HUES64 (cell line): ENCODE measurements around the gene COL6A3.

Source experiments
- H3K27ac ChIP-seq: 2 replicates; pipeline ENCODE4 v1.7.0; 2013; ENCODE audit warnings: low read depth, low read length, inconsistent platforms
- H3K27me3 ChIP-seq: 2 replicates; pipeline ENCODE4 v1.6.1; 2013; ENCODE audit warnings: mild to moderate bottlenecking, low read length; ENCODE audit not compliant: insufficient read depth
- H3K36me3 ChIP-seq: 2 replicates; pipeline ENCODE4 v1.6.1; 2013; ENCODE audit warnings: mild to moderate bottlenecking, low read length; ENCODE audit not compliant: insufficient read depth
- H3K4me1 ChIP-seq: 2 replicates; pipeline ENCODE4 v1.6.1; 2013; ENCODE audit warnings: mild to moderate bottlenecking, low read length, moderate library complexity; ENCODE audit not compliant: insufficient read depth
- H3K4me3 ChIP-seq: 2 replicates; pipeline ENCODE4 v1.5.1; 2013; ENCODE audit warnings: mild to moderate bottlenecking, low read length, moderate library complexity
- H3K9ac ChIP-seq: 2 replicates; pipeline ENCODE4 v1.6.1; 2013; ENCODE audit warnings: mild to moderate bottlenecking, low read depth, low read length
- H3K9me3 ChIP-seq: 2 replicates; pipeline ENCODE4 v1.6.1; 2013; ENCODE audit warnings: low read depth, low read length; ENCODE audit not compliant: insufficient read depth
- WGBS: fragments of 150-250, 120-280 bp; methylation state at CpG from one replicate; pipeline ENCODE4 v1.1.7; 2013; ENCODE audit warnings: missing lambda C conversion rate; 5-methylcytosine and 5-hydroxymethylcytosine counted together

The COL6A3 gene

GRCh38 chr2:237451643-237452469, 37.9 kb upstream of the COL6A3 start:
- H3K27ac ChIP-seq: no peak overlapping the region
- no peaks in the 10 kb centered on the region for H3K4me1 ChIP-seq
- H3K27me3 ChIP-seq: no peaks in the 10 kb centered on the region
- no peak overlapping the region for H3K9ac ChIP-seq
- no peaks in the 10 kb centered on the region for H3K36me3 ChIP-seq
- H3K9me3 ChIP-seq: no peaks in the 10 kb centered on the region
- no peak overlapping the region for H3K4me3 ChIP-seq
- 53% methylated on average over 19 of the region's 20 CpGs for WGBS

GRCh38 chr2:237450583-237450982, 36.6 kb upstream of the COL6A3 start:
- Histone ChIP-seq H3K4me3 (no peak overlapping the region), H3K4me1 (no peaks in the 10 kb centered on the region), H3K36me3 (no peaks in the 10 kb centered on the region), H3K9ac (no peak overlapping the region), H3K27ac (no peak overlapping the region), H3K27me3 (no peaks in the 10 kb centered on the region), H3K9me3 (no peaks in the 10 kb centered on the region)
- 97% methylated on average over 13 of the region's 13 CpGs for WGBS

GRCh38 chr2:237450108-237450507, 36.1 kb upstream of the COL6A3 start:
- 92% methylated on average over 6 of the region's 6 CpGs for WGBS
- Histone ChIP-seq H3K27me3 (no peaks in the 10 kb centered on the region), H3K4me1 (no peaks in the 10 kb centered on the region), H3K9ac (no peak overlapping the region), H3K36me3 (no peaks in the 10 kb centered on the region), H3K27ac (no peak overlapping the region), H3K9me3 (no peaks in the 10 kb centered on the region), H3K4me3 (no peak overlapping the region)

- Histone ChIP-seq H3K4me1 (no peaks in the 10 kb centered on the region), H3K27ac (no peak overlapping the region), H3K4me3 (no peak overlapping the region), H3K9ac (no peak overlapping the region), H3K9me3 (no peaks in the 10 kb centered on the region), H3K27me3 (no peaks in the 10 kb centered on the region), H3K36me3 (no peaks in the 10 kb centered on the region)
- WGBS: 85% methylated on average over 13 of the region's 13 CpGs
Observed at GRCh38 chr2:237449193-237449881, 35.4 kb upstream of the COL6A3 start.

- H3K9me3 ChIP-seq: no peaks in the 10 kb centered on the region
- H3K27ac ChIP-seq: no peak overlapping the region
- H3K9ac ChIP-seq: no peak overlapping the region
- H3K27me3 ChIP-seq: no peaks in the 10 kb centered on the region
- H3K36me3 ChIP-seq: no peaks in the 10 kb centered on the region
- no peaks in the 10 kb centered on the region for H3K4me1 ChIP-seq
- H3K4me3 ChIP-seq: no peak overlapping the region
- WGBS: 84% methylated on average over 6 of the region's 6 CpGs
Observed at GRCh38 chr2:237448626-237449025, 34.7 kb upstream of the COL6A3 start.

GRCh38 chr2:237448171-237448570, 34.2 kb upstream of the COL6A3 start:
- Histone ChIP-seq H3K27ac (no peak overlapping the region), H3K9ac (no peak overlapping the region), H3K27me3 (no peaks in the 10 kb centered on the region), H3K4me1 (no peaks in the 10 kb centered on the region), H3K4me3 (no peak overlapping the region), H3K9me3 (no peaks in the 10 kb centered on the region), H3K36me3 (no peaks in the 10 kb centered on the region)
- 93% methylated on average over 7 of the region's 7 CpGs for WGBS

- H3K36me3 ChIP-seq: no peaks in the 10 kb centered on the region
- H3K9ac ChIP-seq: no peak overlapping the region
- H3K9me3 ChIP-seq: no peaks in the 10 kb centered on the region
- H3K4me1 ChIP-seq: no peaks in the 10 kb centered on the region
- no peaks in the 10 kb centered on the region for H3K27me3 ChIP-seq
- 96% methylated on average over 11 of the region's 11 CpGs for WGBS
- H3K27ac ChIP-seq: no peak overlapping the region
- H3K4me3 ChIP-seq: no peak overlapping the region
Observed at GRCh38 chr2:237447496-237447895, 33.5 kb upstream of the COL6A3 start.

GRCh38 chr2:237446338-237446665, 32.3 kb upstream of the COL6A3 start:
- Histone ChIP-seq H3K27ac (no peak overlapping the region), H3K9ac (no peak overlapping the region), H3K9me3 (no peaks in the 10 kb centered on the region), H3K27me3 (no peaks in the 10 kb centered on the region), H3K4me1 (no peaks in the 10 kb centered on the region), H3K4me3 (no peak overlapping the region), H3K36me3 (no peaks in the 10 kb centered on the region)
- WGBS: 92% methylated on average over 6 of the region's 6 CpGs

- Histone ChIP-seq H3K4me3 (no peak overlapping the region), H3K27ac (no peak overlapping the region), H3K4me1 (no peaks in the 10 kb centered on the region), H3K9ac (no peak overlapping the region), H3K27me3 (no peaks in the 10 kb centered on the region), H3K36me3 (no peaks in the 10 kb centered on the region), H3K9me3 (no peaks in the 10 kb centered on the region)
- 90% methylated on average over 26 of the region's 26 CpGs for WGBS
Observed at GRCh38 chr2:237445611-237446337, 31.8 kb upstream of the COL6A3 start.

- Histone ChIP-seq H3K36me3 (no peaks in the 10 kb centered on the region), H3K9me3 (no peaks in the 10 kb centered on the region), H3K27ac (no peak overlapping the region), H3K9ac (no peak overlapping the region), H3K4me1 (no peaks in the 10 kb centered on the region), H3K4me3 (no peak overlapping the region), H3K27me3 (no peaks in the 10 kb centered on the region)
- 93% methylated on average over 2 of the region's 2 CpGs for WGBS
Observed at GRCh38 chr2:237444071-237444470, 30.1 kb upstream of the COL6A3 start.

- Histone ChIP-seq H3K27ac (no peak overlapping the region), H3K4me1 (peaks cover 12% of the 10 kb centered on the region), H3K9ac (no peak overlapping the region), H3K27me3 (no peaks in the 10 kb centered on the region), H3K36me3 (no peaks in the 10 kb centered on the region), H3K9me3 (no peaks in the 10 kb centered on the region), H3K4me3 (no peak overlapping the region)
- 69% methylated on average over 2 of the region's 2 CpGs for WGBS
Observed at GRCh38 chr2:237441605-237442274, 27.8 kb upstream of the COL6A3 start.
